Uterus (tissue), 2 donors: ENCODE measurements around the gene C14orf180.

Experiments used
- POLR2A ChIP-seq, 2 donors: fragments of 450-650 bp; IDR thresholded peaks; one replicate each; pipeline ENCODE4 v1.6.1; 2016; ENCODE audit warnings: antibody characterized with exemption in 2 of 2, mild to moderate bottlenecking in 1 of 2, moderate library complexity in 1 of 2
- TF ChIP-seq, protein P1 (sequence below), 4 experiments: fragments of 200-600 bp in 2 of 4; fragments of 450-650 bp in 2 of 4; sonication (generic) in 2 of 4; IDR thresholded peaks; one replicate each; pipeline ENCODE4 v1.5.1; 2016 to 2019; ENCODE audit warnings: antibody characterized with exemption in 4 of 4, mild to moderate bottlenecking in 2 of 4, moderate library complexity in 1 of 4

DNA sequence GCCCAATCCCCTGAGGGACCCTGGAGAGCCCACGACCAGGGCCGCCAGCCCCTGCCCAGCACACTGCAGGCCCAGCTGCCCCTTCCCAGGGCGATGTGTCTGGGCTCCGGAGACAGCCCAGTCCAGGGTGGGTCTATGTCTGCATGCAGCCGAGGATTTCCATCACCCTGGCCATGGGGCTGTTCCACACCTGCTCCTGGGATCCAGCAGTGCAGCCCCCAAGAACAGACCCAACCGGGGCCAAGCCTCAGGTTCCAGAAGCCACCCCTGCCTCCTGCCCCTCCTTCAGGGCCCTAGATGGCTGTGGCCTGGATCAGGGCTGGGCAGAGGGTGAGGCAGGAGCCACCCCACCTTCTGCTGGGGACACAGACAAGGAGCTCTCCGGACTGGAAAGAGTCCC, 11.5 kb downstream of the C14orf180 start:
- TF ChIP-seq, protein P1, sequence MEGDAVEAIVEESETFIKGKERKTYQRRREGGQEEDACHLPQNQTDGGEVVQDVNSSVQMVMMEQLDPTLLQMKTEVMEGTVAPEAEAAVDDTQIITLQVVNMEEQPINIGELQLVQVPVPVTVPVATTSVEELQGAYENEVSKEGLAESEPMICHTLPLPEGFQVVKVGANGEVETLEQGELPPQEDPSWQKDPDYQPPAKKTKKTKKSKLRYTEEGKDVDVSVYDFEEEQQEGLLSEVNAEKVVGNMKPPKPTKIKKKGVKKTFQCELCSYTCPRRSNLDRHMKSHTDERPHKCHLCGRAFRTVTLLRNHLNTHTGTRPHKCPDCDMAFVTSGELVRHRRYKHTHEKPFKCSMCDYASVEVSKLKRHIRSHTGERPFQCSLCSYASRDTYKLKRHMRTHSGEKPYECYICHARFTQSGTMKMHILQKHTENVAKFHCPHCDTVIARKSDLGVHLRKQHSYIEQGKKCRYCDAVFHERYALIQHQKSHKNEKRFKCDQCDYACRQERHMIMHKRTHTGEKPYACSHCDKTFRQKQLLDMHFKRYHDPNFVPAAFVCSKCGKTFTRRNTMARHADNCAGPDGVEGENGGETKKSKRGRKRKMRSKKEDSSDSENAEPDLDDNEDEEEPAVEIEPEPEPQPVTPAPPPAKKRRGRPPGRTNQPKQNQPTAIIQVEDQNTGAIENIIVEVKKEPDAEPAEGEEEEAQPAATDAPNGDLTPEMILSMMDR (IDR thresholded peaks at IDR 0.05): no peak
- no peak for TF ChIP-seq POLR2A (IDR thresholded peaks at IDR 0.05)
